Vagina (tissue), 2 donors: ENCODE results near the gene NEK4. TPM values are rescaled to one million over a fixed set of nuclear protein-coding genes. Genes with fewer than 3 reads are reported as not detected.

Experiments
- DNase-seq, 2 donors: peaks; one replicate each; pipeline ENCODE4 v3.0.0-alpha.2; 2017; ENCODE audit errors: extremely low spot score in 2 of 2
- H3K27ac ChIP-seq: fragments of 200-600 bp; sonication (generic); one replicate; pipeline ENCODE4 v1.5.1; 2019
- H3K27me3 ChIP-seq: fragments of 200-600 bp; sonication (generic); one replicate; pipeline ENCODE4 v1.5.1; 2019
- H3K36me3 ChIP-seq, 2 donors: fragments of 200-600 bp; sonication (generic); one replicate each; pipeline ENCODE4 v1.5.1; 2017 to 2019
- H3K4me1 ChIP-seq: fragments of 200-600 bp; sonication (generic); one replicate; pipeline ENCODE4 v1.5.1; 2019
- H3K4me3 ChIP-seq, 2 donors: fragments of 200-600 bp; sonication (generic); 1 replicate in 1 of 2; 2 replicates in 1 of 2; pipeline ENCODE4 v1.5.1; 2016 to 2019
- H3K9me3 ChIP-seq: fragments of 200-600 bp; sonication (generic); one replicate; pipeline ENCODE4 v1.5.1; 2019
- CTCF ChIP-seq, 3 experiments: fragments of 450-650 bp in 2 of 3; fragments of 200-600 bp in 1 of 3; sonication (generic) in 1 of 3; IDR thresholded peaks; one replicate each; pipeline ENCODE4 v1.5.1; 2017 to 2019; ENCODE audit warnings: antibody characterized with exemption in 3 of 3, mild to moderate bottlenecking in 2 of 3, moderate library complexity in 2 of 3
- POLR2A ChIP-seq, 2 donors: fragments of 450-650 bp; IDR thresholded peaks; one replicate each; pipeline ENCODE4 v1.6.1; 2017; ENCODE audit warnings: antibody characterized with exemption in 2 of 2, mild to moderate bottlenecking in 2 of 2, moderate library complexity in 2 of 2
- POLR2AphosphoS5 ChIP-seq, 2 donors: sonication (generic); formaldehyde crosslinking; IDR thresholded peaks; one replicate each; pipeline ENCODE4 v1.9.0; 2017; ENCODE audit warnings: antibody characterized with exemption in 2 of 2, mild to moderate bottlenecking in 2 of 2, low read depth in 1 of 2; ENCODE audit not compliant: insufficient read depth in 1 of 2
- intact Hi-C: fragments of 100-400 bp; cut with DNase I; formaldehyde crosslinking; loops from one replicate; pipeline ENCODE4 v1.15.1; 2023
- total RNA-seq: library from RNA; depleted of rRNA; stranded (reverse); fragments of >200 nt; gene quantifications from one replicate; pipeline ENCODE4 v1.2.3, GENCODE V29; 2016

Gene NEK4
- total RNA-seq, 1 donor from 2014 or later = 53.0 TPM

GRCh38 chr3:52792961-52793695 is 22.4 kb upstream of the NEK4 start:
- no peak for DNase-seq
- no peak overlapping the region for H3K4me3 ChIP-seq
- H3K36me3 ChIP-seq = no peaks in the 10 kb centered on the region
- intact Hi-C loops = no loop called here
- H3K27me3 ChIP-seq = no peaks in the 10 kb centered on the region
- TF ChIP-seq POLR2A (IDR thresholded peaks at IDR 0.05) (no peak), POLR2AphosphoS5 (IDR thresholded peaks at IDR 0.05; ENCODE audit: insufficient read depth in 1 of 2, low read depth in 1 of 2) (no peak)
- peaks cover 3% of the 10 kb centered on the region for H3K4me1 ChIP-seq
- no peak overlapping the region for H3K27ac ChIP-seq
- H3K9me3 ChIP-seq = no peaks in the 10 kb centered on the region

GRCh38 chr3:52792413-52792812 is 21.7 kb upstream of the NEK4 start:
- peaks cover 10% of the 10 kb centered on the region for H3K4me1 ChIP-seq
- no peaks in the 10 kb centered on the region for H3K36me3 ChIP-seq
- TF ChIP-seq CTCF (IDR thresholded peaks at IDR 0.05) (no peak), POLR2AphosphoS5 (IDR thresholded peaks at IDR 0.05; ENCODE audit: insufficient read depth in 1 of 2, low read depth in 1 of 2) (no peak), POLR2A (IDR thresholded peaks at IDR 0.05) (no peak)
- intact Hi-C loops = no loop called here
- no peak overlapping the region for H3K27ac ChIP-seq
- H3K27me3 ChIP-seq = no peaks in the 10 kb centered on the region
- H3K9me3 ChIP-seq = no peaks in the 10 kb centered on the region
- no peak for DNase-seq
- no peak overlapping the region for H3K4me3 ChIP-seq

- no peak for TF ChIP-seq POLR2AphosphoS5 (IDR thresholded peaks at IDR 0.05; ENCODE audit: insufficient read depth in 1 of 2, low read depth in 1 of 2)
- no peak for DNase-seq
- H3K4me3 ChIP-seq = no peak overlapping the region
- H3K27me3 ChIP-seq = no peaks in the 10 kb centered on the region
- no peak overlapping the region for H3K27ac ChIP-seq
- no peaks in the 10 kb centered on the region for H3K36me3 ChIP-seq
- no peaks in the 10 kb centered on the region for H3K9me3 ChIP-seq
- intact Hi-C loops = no loop called here
- peaks cover 13% of the 10 kb centered on the region for H3K4me1 ChIP-seq
Observed at GRCh38 chr3:52791928-52792327, 21.2 kb upstream of the NEK4 start.

- intact Hi-C loops = no loop called here
- no peak for TF ChIP-seq CTCF (IDR thresholded peaks at IDR 0.05)
- no peak for TF ChIP-seq POLR2AphosphoS5 (IDR thresholded peaks at IDR 0.05; ENCODE audit: insufficient read depth in 1 of 2, low read depth in 1 of 2)
- TF ChIP-seq POLR2A (IDR thresholded peaks at IDR 0.05) = no peak
- peaks cover 13% of the 10 kb centered on the region for H3K4me1 ChIP-seq
Observed at GRCh38 chr3:52791366-52791765, 20.6 kb upstream of the NEK4 start.

GRCh38 chr3:52790741-52791140 is 20.0 kb upstream of the NEK4 start:
- H3K4me3 ChIP-seq = no peak overlapping the region
- H3K4me1 ChIP-seq = peaks cover 13% of the 10 kb centered on the region
- intact Hi-C loops = no loop called here
- H3K36me3 ChIP-seq = no peaks in the 10 kb centered on the region
- no peak for DNase-seq
- TF ChIP-seq POLR2AphosphoS5 (IDR thresholded peaks at IDR 0.05; ENCODE audit: insufficient read depth in 1 of 2, low read depth in 1 of 2) (no peak), CTCF (IDR thresholded peaks at IDR 0.05) (no peak), POLR2A (IDR thresholded peaks at IDR 0.05) (no peak)
- no peaks in the 10 kb centered on the region for H3K27me3 ChIP-seq
- H3K27ac ChIP-seq = no peak overlapping the region
- no peaks in the 10 kb centered on the region for H3K9me3 ChIP-seq

More at GRCh38 chr3:52791366-52791765, 20.6 kb upstream of the NEK4 start:
- DNase-seq = no peak
- no peak overlapping the region for H3K4me3 ChIP-seq
- no peaks in the 10 kb centered on the region for H3K27me3 ChIP-seq
- H3K27ac ChIP-seq = no peak overlapping the region
- H3K9me3 ChIP-seq = no peaks in the 10 kb centered on the region
- no peaks in the 10 kb centered on the region for H3K36me3 ChIP-seq

- Histone ChIP-seq H3K27ac (no peak overlapping the region), H3K4me1 (peaks cover 13% of the 10 kb centered on the region), H3K9me3 (no peaks in the 10 kb centered on the region), H3K4me3 (no peak overlapping the region), H3K36me3 (no peaks in the 10 kb centered on the region), H3K27me3 (no peaks in the 10 kb centered on the region)
- no peak for DNase-seq
- TF ChIP-seq POLR2AphosphoS5 (IDR thresholded peaks at IDR 0.05; ENCODE audit: insufficient read depth in 1 of 2, low read depth in 1 of 2) = no peak
- TF ChIP-seq POLR2A (IDR thresholded peaks at IDR 0.05) = no peak
- TF ChIP-seq CTCF (IDR thresholded peaks at IDR 0.05) = no peak
- intact Hi-C loops = no loop called here
Observed at GRCh38 chr3:52790337-52790736, 19.6 kb upstream of the NEK4 start.
